ENCODE measurements around the gene MCAT.

Gene MCAT

DNA sequence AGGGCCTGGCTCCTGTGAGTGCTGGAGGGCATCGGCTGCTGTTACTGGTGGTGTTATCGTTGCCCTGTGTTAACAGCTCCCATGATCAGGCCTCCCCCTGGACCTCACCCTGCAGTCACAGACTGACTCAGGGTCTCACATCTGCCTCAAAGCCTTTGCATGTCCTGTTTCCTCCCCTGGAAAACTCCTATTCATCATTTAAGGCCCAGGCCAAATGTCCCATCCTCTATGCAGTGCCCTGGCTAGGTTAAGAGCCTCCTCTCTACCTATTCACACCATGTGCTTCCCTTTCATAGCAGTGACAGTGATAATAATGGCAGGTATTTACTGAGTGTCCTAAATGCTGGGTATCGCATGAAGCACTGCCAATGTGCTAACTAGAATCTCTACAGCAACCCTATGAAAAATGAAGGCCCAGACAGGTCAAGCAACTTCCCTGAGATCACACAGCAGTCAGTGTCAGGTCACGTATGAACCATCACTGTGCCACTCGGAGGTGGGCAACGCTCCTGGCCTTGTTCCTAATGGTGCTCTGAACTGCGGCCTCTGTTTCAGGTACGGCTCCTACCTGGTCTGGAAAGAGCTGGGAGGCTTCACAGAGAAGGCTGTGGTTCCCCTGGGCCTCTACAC lies 17.4 kb upstream of the MCAT start:
- H3K36me3 ChIP-seq (replicated peaks): peaks cover 37% of the 10 kb centered on the region
- no peaks in the 10 kb centered on the region for H3K27me3 ChIP-seq (replicated peaks)
- in situ Hi-C loops (cut with HindIII; ENCODE audit: low pct_ligation_motif_present, low sequenced_read_pairs): no loop called here
- no peak for DNase-seq
- H3K27ac ChIP-seq: no peak overlapping the region
- H3K4me3 ChIP-seq (ENCODE audit: low read depth, low read length): no peak overlapping the region
- no peak for TF ChIP-seq CTCF (IDR thresholded peaks at IDR 0.05; ENCODE audit: low read depth, low read length, missing control alignments)

DNA sequence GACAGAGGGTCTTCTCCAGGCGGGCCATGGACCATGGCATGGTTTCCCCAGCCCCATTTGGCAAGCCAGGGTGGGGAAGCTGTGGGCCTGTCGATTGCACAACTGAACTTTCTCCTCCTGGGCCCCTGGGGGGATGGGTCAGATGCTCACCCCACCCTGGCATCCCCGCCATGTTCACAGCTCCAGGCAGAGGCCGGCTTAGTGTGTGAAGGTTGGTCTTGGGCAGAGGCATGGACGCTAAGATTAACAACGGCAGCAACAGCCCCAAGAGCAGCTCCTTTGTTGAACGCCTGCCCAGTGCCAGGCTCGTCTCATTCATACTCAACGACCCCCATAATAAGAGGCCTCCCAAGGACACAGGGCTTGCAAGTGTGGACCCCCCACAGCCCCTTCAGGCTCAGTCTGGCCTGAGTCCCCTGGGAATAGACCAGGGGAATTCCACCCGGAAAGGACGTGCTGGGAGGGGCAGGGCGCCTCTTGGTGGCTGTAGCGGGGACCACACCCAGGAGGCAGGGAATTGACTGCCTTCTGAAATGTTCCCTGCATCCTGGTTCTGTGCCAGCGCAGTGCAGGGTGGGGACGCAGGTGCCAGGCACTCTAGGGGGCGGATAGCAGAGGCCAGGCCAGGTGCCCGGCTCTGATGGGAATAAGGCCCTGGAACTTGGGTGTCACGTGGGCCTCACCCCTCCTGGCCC lies 16.4 kb upstream of the MCAT start:
- Histone ChIP-seq H3K36me3 (replicated peaks) (peaks cover 43% of the 10 kb centered on the region), H3K4me3 (ENCODE audit: low read depth, low read length) (no peak overlapping the region), H3K27ac (no peak overlapping the region), H3K27me3 (replicated peaks) (no peaks in the 10 kb centered on the region)
- in situ Hi-C loops (cut with HindIII; ENCODE audit: low pct_ligation_motif_present, low sequenced_read_pairs): no loop called here
- peak; percentile 50 for TF ChIP-seq CTCF (IDR thresholded peaks at IDR 0.05; ENCODE audit: low read depth, low read length, missing control alignments)
- no peak for DNase-seq

- TF ChIP-seq CTCF (IDR thresholded peaks at IDR 0.05; ENCODE audit: low read depth, low read length, missing control alignments): no peak
- H3K36me3 ChIP-seq (replicated peaks): peaks cover 43% of the 10 kb centered on the region
- H3K27ac ChIP-seq: no peak overlapping the region
- no peak for DNase-seq
- H3K4me3 ChIP-seq (ENCODE audit: low read depth, low read length): no peak overlapping the region
- in situ Hi-C loops (cut with HindIII; ENCODE audit: low pct_ligation_motif_present, low sequenced_read_pairs): no loop called here
- no peaks in the 10 kb centered on the region for H3K27me3 ChIP-seq (replicated peaks)
Measured at GRCh38 chr22:43158778-43159483, 15.7 kb upstream of the MCAT start.

GRCh38 chr22:43157874-43158546 lies 14.8 kb upstream of the MCAT start:
- Histone ChIP-seq H3K4me3 (ENCODE audit: low read depth, low read length) (no peak overlapping the region), H3K36me3 (replicated peaks) (peaks cover 43% of the 10 kb centered on the region), H3K27ac (no peak overlapping the region), H3K27me3 (replicated peaks) (no peaks in the 10 kb centered on the region)
- in situ Hi-C loops (cut with HindIII; ENCODE audit: low pct_ligation_motif_present, low sequenced_read_pairs): no loop called here
- no peak for TF ChIP-seq CTCF (IDR thresholded peaks at IDR 0.05; ENCODE audit: low read depth, low read length, missing control alignments)
- no peak for DNase-seq

DNA sequence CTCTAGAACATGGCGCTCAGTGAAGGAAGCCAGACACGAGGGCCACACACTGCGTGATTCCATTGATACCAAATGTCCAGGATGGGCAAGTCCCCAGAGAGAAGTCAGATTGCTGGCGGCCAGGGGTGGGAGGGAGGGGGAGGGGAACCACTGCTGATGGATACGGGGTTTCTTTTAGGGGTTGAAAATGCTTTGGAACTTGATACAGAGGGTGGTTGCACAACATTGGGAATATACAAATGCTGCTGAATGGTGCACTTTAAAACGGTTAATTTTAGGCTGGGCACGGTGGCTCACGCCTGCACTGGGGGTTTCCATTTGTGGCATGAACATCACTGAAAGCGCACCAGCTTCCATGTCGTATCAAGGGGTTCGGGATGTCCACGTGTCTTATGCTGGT lies 13.2 kb upstream of the MCAT start:
- no peak for DNase-seq
- in situ Hi-C loops (cut with HindIII; ENCODE audit: low pct_ligation_motif_present, low sequenced_read_pairs): no loop called here
- peaks cover 33% of the 10 kb centered on the region for H3K36me3 ChIP-seq (replicated peaks)
- H3K4me3 ChIP-seq (ENCODE audit: low read depth, low read length): no peak overlapping the region
- H3K27me3 ChIP-seq (replicated peaks): no peaks in the 10 kb centered on the region
- TF ChIP-seq CTCF (IDR thresholded peaks at IDR 0.05; ENCODE audit: low read depth, low read length, missing control alignments): no peak
- no peak overlapping the region for H3K27ac ChIP-seq

Data from brain microvascular endothelial cell (primary cell).